Measurements from ENCODE around the gene SLC12A7.
"Not testable (repeated sequence)": the region's sequence is repeated elsewhere in the genome, so short reads cannot be mapped to it uniquely, and the experiment has no call there.

SLC12A7 gene

DNA sequence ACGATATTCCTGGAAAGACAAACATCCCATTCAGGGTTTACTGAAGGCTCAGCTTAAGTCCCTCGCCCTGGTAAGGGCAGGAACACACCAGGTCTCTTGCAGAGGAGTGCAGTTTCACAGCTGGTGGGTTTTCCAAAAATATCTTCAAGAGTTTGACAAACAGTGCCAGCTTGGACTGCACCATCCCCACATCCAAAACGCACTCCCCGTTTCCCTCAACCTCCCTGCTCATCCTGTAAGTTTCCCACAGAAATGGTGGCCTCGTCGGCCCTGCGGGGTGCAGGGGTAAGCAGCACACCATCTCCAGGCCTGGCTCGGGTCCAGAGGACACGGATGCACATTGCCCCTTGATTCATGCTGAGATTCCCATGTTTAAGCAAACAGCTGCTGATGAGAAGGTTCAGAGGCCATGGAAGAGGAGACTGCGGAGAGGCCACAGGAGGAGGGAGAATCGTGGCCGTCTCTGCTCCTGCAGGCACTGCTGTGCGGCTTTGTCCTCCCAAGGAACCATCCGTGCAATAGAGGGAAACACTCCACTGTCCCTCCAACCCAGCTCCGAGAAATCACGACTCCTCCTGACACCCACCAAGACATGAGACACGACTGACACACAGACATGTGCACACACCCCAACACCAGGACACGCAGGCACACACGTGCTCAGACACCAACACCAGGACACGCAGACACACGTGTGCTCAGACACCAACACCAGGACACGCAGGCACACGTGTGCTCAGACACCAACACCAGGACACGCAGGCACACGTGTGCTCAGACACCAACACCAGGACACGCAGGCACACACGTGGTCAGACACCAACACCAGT, 24.0 kb upstream of the SLC12A7 start:
- H3K9ac ChIP-seq (ENCODE audit: low read depth, low read length): no peak overlapping the region
- no peaks in the 10 kb centered on the region for H3K9me3 ChIP-seq (ENCODE audit: control insufficient read depth, insufficient read depth, low read length)
- H3K4me1 ChIP-seq (ENCODE audit: insufficient read depth, low read length): no peaks in the 10 kb centered on the region
- H3K36me3 ChIP-seq (ENCODE audit: insufficient read depth, low read length): no peaks in the 10 kb centered on the region

DNA sequence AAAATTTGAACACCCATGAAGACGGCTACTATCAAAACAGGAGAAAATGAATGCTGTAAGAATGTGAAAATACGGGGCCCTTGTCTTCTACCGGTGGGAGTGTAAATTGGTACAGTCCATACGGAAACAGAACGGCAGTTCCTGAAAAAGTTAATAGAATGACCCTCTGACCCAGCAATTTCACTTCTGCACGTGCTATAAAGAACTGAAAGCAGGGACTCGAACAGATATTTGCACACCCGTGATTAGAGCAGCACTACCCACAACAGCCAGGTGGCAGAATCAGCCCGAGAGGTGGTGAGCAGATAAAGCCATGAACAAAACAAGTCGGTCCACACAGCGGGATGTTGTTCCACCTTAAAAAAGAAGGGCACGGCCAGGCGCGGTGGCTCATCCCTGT, 22.6 kb upstream of the SLC12A7 start:
- H3K4me1 ChIP-seq (ENCODE audit: insufficient read depth, low read length): no peaks in the 10 kb centered on the region
- no peaks in the 10 kb centered on the region for H3K36me3 ChIP-seq (ENCODE audit: insufficient read depth, low read length)
- H3K9me3 ChIP-seq (ENCODE audit: control insufficient read depth, insufficient read depth, low read length): no peaks in the 10 kb centered on the region
- H3K9ac ChIP-seq (ENCODE audit: low read depth, low read length): no peak overlapping the region

DNA sequence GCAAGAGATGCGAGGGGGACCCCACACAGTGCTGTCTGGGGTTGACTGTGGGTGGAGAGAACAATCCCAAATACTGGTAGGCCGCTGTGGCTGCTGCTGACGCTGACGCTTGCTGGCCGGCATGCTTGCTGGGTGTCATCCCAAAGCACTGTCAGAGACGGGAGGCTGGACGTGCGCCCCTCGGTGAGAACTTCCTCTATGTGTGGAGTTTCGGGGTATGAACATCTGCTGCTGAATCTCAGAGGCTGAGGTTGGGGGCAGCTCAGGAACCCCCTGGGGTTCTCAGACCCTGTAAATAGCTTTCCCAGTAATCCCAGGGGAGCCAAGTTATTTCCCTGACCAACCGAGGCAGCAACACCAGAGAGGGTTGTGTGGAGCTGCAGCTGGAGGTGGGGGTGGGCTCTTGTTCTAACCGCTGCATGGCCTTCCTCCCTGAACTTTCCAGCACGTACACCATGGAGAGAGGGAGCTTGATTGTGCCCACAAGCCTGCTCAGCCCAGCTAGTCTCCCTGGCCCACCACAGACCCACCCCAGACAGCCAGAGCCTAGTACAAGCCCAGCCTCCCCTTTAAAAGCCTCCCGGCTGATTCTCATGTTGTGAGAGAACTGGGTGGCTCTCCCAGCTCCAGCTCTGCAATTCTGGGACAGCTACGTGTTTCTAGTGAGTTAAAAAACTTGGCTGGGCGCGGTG, 21.8 kb upstream of the SLC12A7 start:
- H3K9me3 ChIP-seq (ENCODE audit: control insufficient read depth, insufficient read depth, low read length): no peaks in the 10 kb centered on the region

DNA sequence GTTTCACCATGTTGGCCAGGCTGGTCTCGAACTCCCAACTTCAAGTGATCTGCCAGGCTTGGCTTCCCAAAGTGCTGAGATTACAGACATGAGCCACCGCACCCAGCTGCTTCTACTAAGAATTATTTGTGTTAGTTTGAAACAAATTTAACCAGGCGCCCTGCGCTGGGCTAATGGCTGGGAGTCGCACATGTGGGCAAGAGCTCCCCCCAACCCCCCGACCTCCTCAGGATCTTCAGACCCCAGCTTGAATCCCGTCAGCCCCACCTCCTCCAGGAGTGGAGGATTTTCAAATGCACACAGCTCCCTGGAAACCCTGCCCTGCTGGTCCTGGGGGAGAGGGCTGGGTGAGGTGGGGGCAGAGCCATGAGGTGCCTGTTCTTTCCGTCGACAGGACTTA, 21.2 kb upstream of the SLC12A7 start:
- Histone ChIP-seq H3K9me3 (ENCODE audit: control insufficient read depth, insufficient read depth, low read length) (no peaks in the 10 kb centered on the region), H3K9ac (ENCODE audit: low read depth, low read length) (no peak overlapping the region), H3K4me1 (ENCODE audit: insufficient read depth, low read length) (no peaks in the 10 kb centered on the region)

More for the DNA sequence above, 21.8 kb upstream of the SLC12A7 start:
- Histone ChIP-seq H3K9ac (ENCODE audit: low read depth, low read length) (no peak overlapping the region), H3K36me3 (ENCODE audit: insufficient read depth, low read length) (no peaks in the 10 kb centered on the region), H3K4me1 (ENCODE audit: insufficient read depth, low read length) (no peaks in the 10 kb centered on the region)

DNA sequence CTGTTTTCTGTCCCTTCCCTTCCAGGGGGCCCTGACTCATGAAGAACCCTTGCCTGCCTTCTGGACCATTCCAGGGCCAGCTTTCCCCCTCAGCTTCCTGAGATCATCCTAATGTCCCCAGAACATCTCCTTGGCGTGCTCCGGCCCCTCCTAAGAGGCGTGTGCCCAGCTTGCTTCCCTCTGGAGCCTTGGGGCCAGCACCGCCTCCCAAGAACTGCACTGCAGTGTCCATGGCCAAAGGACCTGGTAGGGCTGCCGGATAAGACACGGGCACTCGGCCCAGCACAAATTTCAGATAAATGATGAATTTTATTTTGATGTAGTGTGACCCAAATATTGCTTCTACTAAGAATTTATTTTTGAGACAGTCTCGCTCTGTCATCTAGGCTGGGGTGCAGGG, 20.7 kb upstream of the SLC12A7 start:
- Histone ChIP-seq H3K4me1 (ENCODE audit: insufficient read depth, low read length) (no peaks in the 10 kb centered on the region), H3K36me3 (ENCODE audit: insufficient read depth, low read length) (no peaks in the 10 kb centered on the region), H3K9ac (ENCODE audit: low read depth, low read length) (no peak overlapping the region), H3K9me3 (ENCODE audit: control insufficient read depth, insufficient read depth, low read length) (no peaks in the 10 kb centered on the region)

More for the DNA sequence above, 21.2 kb upstream of the SLC12A7 start:
- H3K36me3 ChIP-seq (ENCODE audit: insufficient read depth, low read length): no peaks in the 10 kb centered on the region

DNA sequence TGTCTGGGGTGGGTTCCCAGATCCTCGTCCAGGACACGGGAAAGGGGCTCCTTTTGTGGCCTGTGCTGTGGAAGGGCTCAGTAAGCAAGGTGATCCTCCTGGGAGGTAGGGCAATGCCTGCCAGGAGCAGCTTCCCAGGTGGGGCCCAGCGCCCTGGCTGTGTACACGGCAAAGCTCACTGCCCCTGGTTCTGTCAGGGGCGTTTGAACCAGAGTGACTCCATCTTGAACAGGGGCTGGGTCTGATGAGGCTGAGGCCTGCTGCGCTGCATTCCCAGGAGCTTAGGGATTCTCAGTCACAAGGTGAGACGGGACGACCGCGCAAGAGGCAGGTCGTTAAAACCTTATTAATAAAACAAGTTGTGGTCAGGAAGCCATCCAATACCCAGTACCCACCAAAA, 19.9 kb upstream of the SLC12A7 start:
- H3K4me1 ChIP-seq (ENCODE audit: insufficient read depth, low read length): no peaks in the 10 kb centered on the region
- no peaks in the 10 kb centered on the region for H3K36me3 ChIP-seq (ENCODE audit: insufficient read depth, low read length)
- H3K9me3 ChIP-seq (ENCODE audit: control insufficient read depth, insufficient read depth, low read length): no peaks in the 10 kb centered on the region
- H3K9ac ChIP-seq (ENCODE audit: low read depth, low read length): no peak overlapping the region

DNA sequence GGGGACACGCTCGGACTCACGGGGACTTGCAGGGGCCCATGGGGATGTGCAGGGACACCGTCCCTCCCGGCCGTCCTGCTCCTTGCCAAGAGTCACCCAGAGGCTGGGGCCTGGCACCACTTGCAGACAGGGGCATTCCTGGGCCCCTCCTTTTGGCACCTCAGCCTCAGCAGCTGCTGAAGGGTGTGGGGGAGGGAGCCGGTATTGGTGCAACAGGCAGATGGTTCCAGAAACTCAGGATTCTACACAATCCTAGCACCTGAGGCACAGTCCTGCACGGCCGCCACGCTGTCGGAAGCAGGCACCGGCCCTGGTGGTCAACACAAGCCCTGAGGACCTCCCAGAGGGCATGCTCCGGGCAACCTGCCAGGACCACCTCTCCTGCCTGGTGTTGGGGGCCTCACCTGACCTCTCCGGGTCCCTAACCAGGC, 19.3 kb upstream of the SLC12A7 start:
- no peaks in the 10 kb centered on the region for H3K4me1 ChIP-seq (ENCODE audit: insufficient read depth, low read length)
- no peaks in the 10 kb centered on the region for H3K9me3 ChIP-seq (ENCODE audit: control insufficient read depth, insufficient read depth, low read length)
- no peaks in the 10 kb centered on the region for H3K36me3 ChIP-seq (ENCODE audit: insufficient read depth, low read length)
- no peak overlapping the region for H3K9ac ChIP-seq (ENCODE audit: low read depth, low read length)

DNA sequence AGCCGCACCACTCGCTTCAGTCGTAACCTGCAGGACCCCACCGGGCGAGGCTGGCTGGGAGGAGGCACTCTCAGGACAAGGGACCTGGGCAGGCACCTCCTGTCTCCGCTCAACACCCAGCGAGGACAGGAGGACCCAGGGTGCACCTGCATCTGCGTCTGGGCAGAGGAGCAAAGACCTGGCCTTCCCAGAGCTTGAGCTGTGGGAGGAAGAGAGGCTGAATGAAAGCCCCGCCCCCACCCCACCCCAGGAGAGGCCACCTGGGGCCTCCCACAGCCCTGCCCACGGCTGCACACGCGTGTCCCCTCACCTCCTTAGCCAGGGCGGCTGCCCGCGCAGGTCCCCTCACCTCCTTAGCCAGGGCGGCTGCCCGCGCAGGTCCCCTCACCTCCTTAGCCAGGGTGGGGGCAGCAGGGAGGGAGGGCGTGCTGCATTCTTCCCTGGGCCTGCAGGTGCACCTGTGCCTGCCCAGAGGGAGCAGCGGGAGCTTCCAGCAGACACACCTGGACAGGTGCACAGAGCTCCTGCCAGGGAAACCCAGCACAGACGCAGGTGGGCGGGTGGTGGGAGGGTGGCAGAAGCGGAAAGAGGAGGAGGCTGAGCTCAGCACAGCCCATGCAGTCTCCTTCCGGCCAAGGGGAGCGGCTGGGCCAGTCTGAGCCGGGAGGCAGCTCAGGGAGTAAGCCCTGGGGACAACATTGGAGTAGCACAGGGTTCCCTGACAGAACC, 18.5 kb upstream of the SLC12A7 start:
- Histone ChIP-seq H3K36me3 (ENCODE audit: insufficient read depth, low read length) (no peaks in the 10 kb centered on the region), H3K9ac (ENCODE audit: low read depth, low read length) (no peak overlapping the region), H3K9me3 (ENCODE audit: control insufficient read depth, insufficient read depth, low read length) (no peaks in the 10 kb centered on the region), H3K4me1 (ENCODE audit: insufficient read depth, low read length) (no peaks in the 10 kb centered on the region)

DNA sequence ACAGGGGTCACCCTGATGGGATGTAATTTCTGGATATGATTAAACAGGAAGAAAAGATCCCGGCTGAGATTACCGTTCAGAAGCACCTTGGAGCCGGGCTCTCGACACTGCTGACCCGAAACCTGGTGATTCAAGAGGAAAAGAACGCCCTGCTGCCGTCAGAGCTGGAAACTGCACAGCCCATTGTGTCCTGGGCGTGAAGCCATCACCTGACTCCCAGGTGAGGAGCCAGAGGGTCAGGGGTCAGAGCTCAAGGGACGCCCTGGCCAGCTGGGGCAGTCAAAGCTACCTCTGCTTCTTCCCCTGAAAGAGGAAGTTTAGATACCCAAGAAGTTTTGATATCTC, 17.8 kb upstream of the SLC12A7 start:
- Histone ChIP-seq H3K4me1 (ENCODE audit: insufficient read depth, low read length) (no peaks in the 10 kb centered on the region), H3K36me3 (ENCODE audit: insufficient read depth, low read length) (no peaks in the 10 kb centered on the region; the same call in 1 of the 2 replicates), H3K9me3 (ENCODE audit: control insufficient read depth, insufficient read depth, low read length) (peaks cover 3% of the 10 kb centered on the region; the same call in 1 of the 2 replicates), H3K9ac (ENCODE audit: low read depth, low read length) (no peak overlapping the region)

DNA sequence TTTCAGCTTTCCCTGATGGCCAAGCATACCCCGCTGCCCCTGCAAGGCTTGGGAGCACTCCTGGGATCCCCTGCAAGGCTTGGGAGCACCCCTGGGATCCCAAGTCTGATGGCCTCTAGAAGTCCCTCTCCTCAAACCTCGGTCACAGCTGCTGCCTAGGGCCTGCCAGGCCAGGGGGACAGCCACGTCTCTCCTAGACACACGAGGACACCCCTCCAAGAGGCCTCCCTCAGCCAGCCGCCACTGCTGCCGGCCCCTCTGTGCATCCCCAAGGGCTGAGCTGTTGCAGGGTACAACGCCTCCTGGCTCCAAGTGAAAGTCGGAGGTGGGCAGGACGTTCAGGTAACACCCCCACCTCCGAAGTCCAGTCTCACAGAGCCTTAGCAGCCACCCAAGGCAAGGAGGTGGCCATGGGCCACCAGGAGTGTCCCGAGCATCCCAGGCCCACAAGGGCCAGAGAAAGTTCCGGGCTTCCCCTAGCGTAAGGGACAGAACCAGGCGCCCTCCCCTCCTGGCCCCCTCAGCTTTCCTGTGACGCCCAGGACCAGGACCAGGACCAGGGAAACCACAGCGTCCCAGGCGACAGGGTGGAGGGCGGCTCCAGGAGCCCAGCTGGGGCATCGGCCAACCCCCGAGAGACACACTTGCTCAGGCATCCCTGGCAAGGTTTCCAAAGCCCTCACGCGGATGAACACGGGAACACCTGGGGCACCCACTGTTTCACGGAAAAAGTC, 17.3 kb upstream of the SLC12A7 start:
- Histone ChIP-seq H3K9me3 (ENCODE audit: control insufficient read depth, insufficient read depth, low read length) (peaks cover 8% of the 10 kb centered on the region), H3K4me1 (ENCODE audit: insufficient read depth, low read length) (no peaks in the 10 kb centered on the region), H3K36me3 (ENCODE audit: insufficient read depth, low read length) (no peaks in the 10 kb centered on the region; the same call in 1 of the 2 replicates), H3K9ac (ENCODE audit: low read depth, low read length) (no peak overlapping the region)

DNA sequence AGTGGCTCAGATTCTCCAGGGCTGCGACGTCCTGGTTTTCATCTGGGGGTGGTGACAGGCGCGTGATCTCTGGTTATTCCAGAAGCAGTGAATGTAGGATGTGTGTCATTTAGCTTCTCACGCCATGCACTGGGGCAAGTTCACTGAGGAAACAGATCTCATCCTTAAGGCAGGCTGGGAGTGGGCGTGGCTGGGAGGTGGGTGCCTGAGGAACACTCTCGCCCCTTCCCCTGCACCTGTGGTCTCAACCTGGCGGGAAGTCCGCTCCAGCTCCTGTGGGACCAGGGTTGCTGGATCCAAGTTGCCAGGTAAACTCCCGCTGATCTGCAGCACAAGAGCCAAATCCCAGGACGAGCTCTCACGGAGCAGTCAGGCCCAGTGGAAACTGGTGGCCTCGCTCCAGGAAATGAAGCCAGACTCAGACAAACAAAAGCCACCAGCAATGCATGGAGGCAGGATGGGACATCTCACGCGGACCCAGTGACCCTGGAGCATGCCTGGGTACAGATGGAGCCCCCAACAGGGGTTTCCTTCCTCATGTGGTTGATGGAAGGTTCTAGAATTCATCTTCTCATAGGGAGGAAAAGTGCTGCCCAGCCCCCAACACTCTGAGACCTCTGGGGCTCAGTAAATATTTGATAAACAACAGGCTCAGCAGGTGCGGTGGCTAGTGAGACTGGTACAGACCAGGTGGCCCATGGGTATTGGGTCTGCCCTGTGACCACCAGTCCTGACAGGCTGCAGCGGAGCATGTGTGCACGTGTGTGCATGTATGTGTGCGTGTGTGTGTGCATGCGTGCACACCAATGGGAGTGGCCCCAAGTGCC, 16.3 kb upstream of the SLC12A7 start:
- Histone ChIP-seq H3K9me3 (ENCODE audit: control insufficient read depth, insufficient read depth, low read length) (peaks cover 9% of the 10 kb centered on the region), H3K4me1 (ENCODE audit: insufficient read depth, low read length) (no peaks in the 10 kb centered on the region), H3K9ac (ENCODE audit: low read depth, low read length) (no peak overlapping the region)

DNA sequence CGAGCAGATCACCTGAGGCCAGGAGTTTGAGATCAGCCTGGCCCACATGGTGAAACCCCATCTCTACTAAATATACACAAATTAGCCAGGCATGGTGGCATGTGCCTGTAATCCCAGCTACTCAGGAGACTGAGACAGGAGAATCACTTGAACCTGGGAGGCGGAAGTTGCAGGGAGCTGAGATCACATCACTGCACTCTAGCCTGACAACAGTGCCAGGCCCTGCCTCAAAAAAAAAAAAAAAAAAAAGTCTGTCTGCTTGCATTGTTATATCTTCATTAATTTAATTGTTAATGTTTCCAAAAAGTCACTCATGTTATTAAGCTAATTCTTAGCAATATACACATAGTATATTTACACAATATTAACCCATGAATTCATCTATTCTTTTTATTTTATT, 13.8 kb upstream of the SLC12A7 start:
- not testable (repeated sequence) for H3K36me3 ChIP-seq (ENCODE audit: insufficient read depth, low read length); H3K4me1 ChIP-seq (ENCODE audit: insufficient read depth, low read length); H3K9me3 ChIP-seq (ENCODE audit: control insufficient read depth, insufficient read depth, low read length); H3K9ac ChIP-seq (ENCODE audit: low read depth, low read length)

More for the DNA sequence above, 16.3 kb upstream of the SLC12A7 start:
- H3K36me3 ChIP-seq (ENCODE audit: insufficient read depth, low read length): no peaks in the 10 kb centered on the region; the same call in 1 of the 2 replicates

DNA sequence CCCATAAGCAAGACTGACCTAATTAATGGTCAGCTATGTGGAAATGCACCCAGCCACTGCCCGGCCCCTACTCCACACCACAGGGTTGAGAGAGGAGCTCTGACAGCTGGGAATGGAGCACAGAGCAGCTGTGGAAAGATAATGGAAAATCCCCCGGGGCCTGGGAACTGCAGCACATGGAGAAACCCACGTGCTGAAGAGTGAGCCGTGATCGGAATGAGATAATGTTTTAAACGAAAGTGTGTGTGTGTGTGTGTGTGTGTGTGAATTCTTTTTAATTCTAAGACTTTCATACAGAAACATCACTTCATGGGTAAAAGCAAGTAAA, 13.1 kb upstream of the SLC12A7 start:
- H3K36me3 ChIP-seq (ENCODE audit: insufficient read depth, low read length): no peaks in the 10 kb centered on the region; the same call in 1 of the 2 replicates
- H3K9me3 ChIP-seq (ENCODE audit: control insufficient read depth, insufficient read depth, low read length): peaks cover 9% of the 10 kb centered on the region
- no peak overlapping the region for H3K9ac ChIP-seq (ENCODE audit: low read depth, low read length)
- no peaks in the 10 kb centered on the region for H3K4me1 ChIP-seq (ENCODE audit: insufficient read depth, low read length)
